ENCODE data around the gene ATXN1. TPM values are rescaled to one million over a fixed set of nuclear protein-coding genes. Genes with fewer than 3 reads are reported as not detected.

The ATXN1 gene
- total and polyA plus RNA-seq, 2 of the 13 experiments (the other 11 are each of a cell fraction or from before 2014, with no cell fraction given) = 20.7 to 39.5 TPM

DNA sequence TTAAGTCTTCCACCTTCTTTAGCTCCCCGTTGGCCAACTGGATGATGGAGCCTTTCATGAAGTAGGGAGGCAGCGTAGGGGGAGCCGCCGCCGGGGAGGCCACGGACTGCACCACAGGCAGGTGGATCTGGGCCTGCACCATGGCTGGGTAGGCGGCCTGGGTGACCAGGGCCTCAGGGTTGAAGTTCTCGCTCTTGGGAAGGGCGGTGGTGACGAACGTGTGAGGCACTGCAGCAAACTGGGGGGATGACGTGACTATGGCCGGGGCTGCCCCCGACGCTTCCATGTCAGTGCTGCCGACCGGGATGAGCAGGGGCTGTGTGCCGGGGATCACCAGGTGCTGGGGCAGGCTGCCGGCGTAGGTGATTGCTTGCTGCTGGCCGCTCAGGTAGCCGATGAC is 434.7 kb downstream of the ATXN1 start:
- Histone ChIP-seq H3K4me3 (replicated peaks in 1 of 3; ENCODE audit: insufficient read depth in 1 of 3, low read depth in 2 of 3, low read length in 3 of 3) (no peak overlapping the region), H3K9me3 (ENCODE audit: low read length) (no peaks in the 10 kb centered on the region), H3K79me2 (ENCODE audit: insufficient read depth, low read length) (no peaks in the 10 kb centered on the region), H3K27ac (ENCODE audit: extremely low read length, insufficient read depth, low read length) (no peak overlapping the region), H3K9ac (ENCODE audit: insufficient read depth, low read depth, low read length) (no peak overlapping the region), H3K4me2 (ENCODE audit: low read depth, low read length) (no peak overlapping the region), H3K27me3 (ENCODE audit: control insufficient read depth in 1 of 2, insufficient read depth in 2 of 2, low read length in 2 of 2) (no peaks in the 10 kb centered on the region), H3K36me3 (replicated peaks in 1 of 2; ENCODE audit: control insufficient read depth in 1 of 2, insufficient read depth in 2 of 2, low read length in 2 of 2) (peaks cover 20 to 36% of the 10 kb centered on the region in 2 experiments; a peak in 4 of 5 replicates), H4K20me1 (ENCODE audit: insufficient read depth, low read length) (peaks cover 2% of the 10 kb centered on the region; the same call in 1 of the 2 replicates), H2AFZ (ENCODE audit: low read length) (no peak overlapping the region), H3K4me1 (ENCODE audit: insufficient read depth, low read length) (peaks cover 22% of the 10 kb centered on the region)
- ATAC-seq (no peak), FAIRE-seq (no peak), DNase-seq (ENCODE audit: low spot score) (no peak)
- 97% methylated on average over 17 of the region's 22 CpGs for WGBS (ENCODE audit: low lambda C conversion rate)
- in situ Hi-C loops (cut with HindIII; ENCODE audit: extremely low pct_ligation_motif_present, low pct_unique_long_range_greater_than_20kb) = loop anchor here (25.0 kb wide), 1 partner anchor 636 kb away; no protein-coding TSS in a partner anchor
- ChIA-PET CTCF (ENCODE audit: low intra/inter-chr PET ratio, low total read pairs) (no interaction called here), POLR2A (no interaction called here)
- intact Hi-C loops (cut with micrococcal nuclease; ENCODE audit: unreplicated experiment) = no loop called here
- TF ChIP-seq PRMT3 (CRISPR knock-in tag; IDR thresholded peaks at IDR 0.05; ENCODE audit: borderline replicate concordance, low read depth) (no peak), ZBTB43 (CRISPR knock-in tag; conservative IDR thresholded peaks at IDR 0.05) (no peak), IRX3 (CRISPR knock-in tag; IDR thresholded peaks at IDR 0.05; ENCODE audit: borderline replicate concordance, low read depth) (no peak), CREB3 (CRISPR knock-in tag; IDR thresholded peaks at IDR 0.05) (no peak), ZNF724P (CRISPR knock-in tag; IDR thresholded peaks at IDR 0.05; ENCODE audit: borderline replicate concordance) (no peak), BORCS8-MEF2B (CRISPR knock-in tag; IDR thresholded peaks at IDR 0.05) (no peak), ZNF530 (CRISPR knock-in tag; IDR thresholded peaks at IDR 0.05; ENCODE audit: low read depth) (no peak)
- BruUV-seq (replicated peaks) = no TSS peak
